Spleen (tissue), 13 donors: Measurements from ENCODE around the gene RAB40C. TPM values are rescaled to one million over a fixed set of nuclear protein-coding genes. Genes with fewer than 3 reads are reported as not detected.
A peak's percentile ranks its signal among the peaks of the same experiment; 100 is the strongest.

Experiments
- DNase-seq: peaks from one replicate; pipeline ENCODE4 v3.0.0-alpha.2; 2020
- H3K27ac ChIP-seq, 8 donors: fragments of 200-600 bp; sonication (generic) in 7 of 8; 1 replicate in 4 of 8; 2 replicates in 4 of 8; pipeline versions ENCODE4 v1.5.0 to v1.8.0; 2016 to 2021; ENCODE audit warnings: inconsistent platforms in 4 of 8, mild to moderate bottlenecking in 4 of 8, moderate library complexity in 1 of 8
- H3K27me3 ChIP-seq, 7 donors: fragments of 200-600 bp; sonication (generic) in 6 of 7; replicated peaks in 1 of 7; 1 replicate in 4 of 7; 2 replicates in 3 of 7; pipeline versions ENCODE4 v1.5.0 to v1.8.0; 2016 to 2021; ENCODE audit warnings: inconsistent platforms in 3 of 7, mild to moderate bottlenecking in 1 of 7
- H3K36me3 ChIP-seq, 6 donors: fragments of 200-600 bp; sonication (generic) in 5 of 6; 1 replicate in 4 of 6; 2 replicates in 2 of 6; pipeline versions ENCODE4 v1.5.0 to v1.8.0; 2016 to 2021; ENCODE audit warnings: inconsistent platforms in 2 of 6
- H3K4me1 ChIP-seq, 6 donors: fragments of 200-600 bp; sonication (generic) in 5 of 6; 1 replicate in 3 of 6; 2 replicates in 3 of 6; pipeline versions ENCODE4 v1.5.0 to v1.8.0; 2016 to 2021; ENCODE audit warnings: inconsistent platforms in 3 of 6
- H3K4me3 ChIP-seq, 8 donors: fragments of 200-600 bp; sonication (generic) in 7 of 8; 1 replicate in 4 of 8; 2 replicates in 4 of 8; pipeline versions ENCODE4 v1.5.0 to v1.8.0; 2016 to 2021; ENCODE audit warnings: inconsistent platforms in 4 of 8, mild to moderate bottlenecking in 4 of 8, moderate library complexity in 2 of 8
- H3K9me3 ChIP-seq, 8 donors: fragments of 200-600 bp; sonication (generic) in 7 of 8; 1 replicate in 4 of 8; 2 replicates in 4 of 8; pipeline versions ENCODE4 v1.5.0 to v1.8.0; 2016 to 2021; ENCODE audit warnings: inconsistent platforms in 4 of 8
- POLR2A ChIP-seq, 3 donors: fragments of 450-650 bp; IDR thresholded peaks; one replicate each; pipeline ENCODE4 v1.5.1; 2017; ENCODE audit warnings: antibody characterized with exemption in 3 of 3, mild to moderate bottlenecking in 1 of 3
- POLR2AphosphoS5 ChIP-seq, 3 donors: sonication (generic); formaldehyde crosslinking; IDR thresholded peaks; one replicate each; pipeline ENCODE4 v1.5.1; 2017; ENCODE audit warnings: antibody characterized with exemption in 3 of 3
- WGBS, 5 donors: extraction: QIAGEN DNeasy Blood & Tissue Kit in 3 of 5; methylation state at CpG; one replicate each; pipeline versions ENCODE4 v1.1.5 to v1.1.7; 2013 to 2018; 5-methylcytosine and 5-hydroxymethylcytosine counted together
- intact Hi-C: fragments of 100-400 bp; cut with DNase I; formaldehyde crosslinking; loops from one replicate; pipeline ENCODE4 v1.15.0; 2023; ENCODE audit warnings: low total_unique reads
- long read RNA-seq, 2 donors: transcript quantifications; one replicate each; lab custom pipeline, GENCODE V29; 2026
- polyA plus RNA-seq, 3 donors: library from polyadenylated mRNA; stranded (reverse); fragments of 200-250 nt; gene quantifications; one replicate each; pipeline ENCODE4 v1.2.1, GENCODE V29; 2013
- total RNA-seq, 7 donors: library from RNA; depleted of rRNA in 3 of 7; stranded (reverse); fragments of >200 nt in 3 of 7; fragmentation: NEBNext Ultra II Directional in 4 of 7; extraction: Animal tissue kit (Norgen Biotek cat#: 25700) in 4 of 7; gene quantifications; one replicate each; pipeline versions ENCODE4 v1.1.0 to v1.2.1, GENCODE V29; 2016 to 2021
- TF ChIP-seq, protein P1 (sequence below), 11 experiments: fragments of 200-600 bp in 7 of 11; fragments of 450-650 bp in 4 of 11; sonication (generic) in 4 of 11; IDR thresholded peaks in 8 of 11; conservative IDR thresholded peaks in 3 of 11; 1 replicate in 7 of 11; 2 replicates in 4 of 11; pipeline versions ENCODE4 v1.4.0 to v1.8.0; 2016 to 2021; ENCODE audit warnings: antibody characterized with exemption in 11 of 11, inconsistent platforms in 4 of 11, mild to moderate bottlenecking in 1 of 11
- donor health status: healthy with polysubstance abuse.
- donor health status: DM: no; HTN: no; CAD: no; lungs with moderate emphysema.
- donor health status: DM: no; HTN: no; CAD: no.
- donor health status: Bipolar disorder and iron deficiency.
- donor health status: healthy.
- donor health status: DM: no; HTN: no; CAD: no.
- donor health status: DM: yes; HTN: yes; CAD: no.

The RAB40C gene, protein sequence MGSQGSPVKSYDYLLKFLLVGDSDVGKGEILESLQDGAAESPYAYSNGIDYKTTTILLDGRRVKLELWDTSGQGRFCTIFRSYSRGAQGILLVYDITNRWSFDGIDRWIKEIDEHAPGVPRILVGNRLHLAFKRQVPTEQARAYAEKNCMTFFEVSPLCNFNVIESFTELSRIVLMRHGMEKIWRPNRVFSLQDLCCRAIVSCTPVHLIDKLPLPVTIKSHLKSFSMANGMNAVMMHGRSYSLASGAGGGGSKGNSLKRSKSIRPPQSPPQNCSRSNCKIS
- total RNA-seq (10 to 100 TPM; 12.9 to 21.6 (median 15.3) TPM), polyA plus RNA-seq (10 to 100 TPM in 2 of 3 donors, 1 to 10 TPM in 1; 8.1 to 20.9 (median 11.0) TPM)
- long read RNA-seq, donor 1, partial matches to known transcripts: 0 of 1 reads
- long read RNA-seq, donor 1, other reads (novel, unspliced or antisense): 0 of 1 reads
- long read RNA-seq, donor 2, partial matches to known transcripts: 0 of 4 reads
- long read RNA-seq, donor 2, other reads (novel, unspliced or antisense): 0 of 4 reads

DNA sequence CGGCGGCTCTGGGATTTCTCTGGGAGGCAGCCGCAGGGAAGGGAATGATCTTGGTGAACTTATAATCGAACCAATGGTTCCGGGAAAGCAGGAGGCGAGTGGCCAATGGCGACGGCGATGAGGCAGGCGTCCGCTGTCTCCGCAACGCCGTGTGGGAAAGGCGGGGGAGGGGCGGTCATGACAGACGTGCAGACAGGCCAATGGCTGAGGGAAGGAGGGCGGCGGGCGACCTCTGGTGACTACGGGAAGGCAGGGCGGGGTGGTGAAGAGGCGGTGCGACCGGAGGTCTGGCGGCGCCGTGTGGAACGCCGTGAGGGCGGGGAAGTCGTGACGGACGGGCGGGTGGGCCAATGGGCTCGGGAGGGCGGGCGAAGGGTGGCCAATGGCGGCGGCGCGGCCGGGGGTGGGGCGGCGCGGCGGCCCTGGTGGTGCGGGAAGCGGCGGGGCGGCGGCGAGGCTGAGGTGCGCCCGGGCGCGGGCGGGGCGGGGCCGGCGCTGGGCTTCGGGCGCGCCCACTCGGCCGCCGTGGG lies at the start of gene RAB40C:
Gene RAB40C (plus strand): TSS at position 409 of the 530 bp plus-strand sequence. CDS start 226 bp downstream, outside the sequence.
- Histone ChIP-seq H3K27ac (peak within 1 kb of the TSS; percentile 94 to 100 (median 98)), H3K36me3 (peaks cover 0 to 13% (median 0%) of the 10 kb centered on the region in 6 donors), H3K4me3 (peak within 1 kb of the TSS; percentile 68 to 100 (median 88)), H3K4me1 (peaks cover 26 to 65% (median 56%) of the 10 kb centered on the region in 6 donors), H3K9me3 (no peaks in the 10 kb centered on the region), H3K27me3 (peaks cover 0 to 9% (median 0%) of the 10 kb centered on the region in 7 donors)
- TF ChIP-seq POLR2A (IDR thresholded peaks at IDR 0.05): no peak
- TF ChIP-seq POLR2AphosphoS5 (IDR thresholded peaks at IDR 0.05): peak in 2 of 3 donors; percentile 20 to 38
- TF ChIP-seq, protein P1, sequence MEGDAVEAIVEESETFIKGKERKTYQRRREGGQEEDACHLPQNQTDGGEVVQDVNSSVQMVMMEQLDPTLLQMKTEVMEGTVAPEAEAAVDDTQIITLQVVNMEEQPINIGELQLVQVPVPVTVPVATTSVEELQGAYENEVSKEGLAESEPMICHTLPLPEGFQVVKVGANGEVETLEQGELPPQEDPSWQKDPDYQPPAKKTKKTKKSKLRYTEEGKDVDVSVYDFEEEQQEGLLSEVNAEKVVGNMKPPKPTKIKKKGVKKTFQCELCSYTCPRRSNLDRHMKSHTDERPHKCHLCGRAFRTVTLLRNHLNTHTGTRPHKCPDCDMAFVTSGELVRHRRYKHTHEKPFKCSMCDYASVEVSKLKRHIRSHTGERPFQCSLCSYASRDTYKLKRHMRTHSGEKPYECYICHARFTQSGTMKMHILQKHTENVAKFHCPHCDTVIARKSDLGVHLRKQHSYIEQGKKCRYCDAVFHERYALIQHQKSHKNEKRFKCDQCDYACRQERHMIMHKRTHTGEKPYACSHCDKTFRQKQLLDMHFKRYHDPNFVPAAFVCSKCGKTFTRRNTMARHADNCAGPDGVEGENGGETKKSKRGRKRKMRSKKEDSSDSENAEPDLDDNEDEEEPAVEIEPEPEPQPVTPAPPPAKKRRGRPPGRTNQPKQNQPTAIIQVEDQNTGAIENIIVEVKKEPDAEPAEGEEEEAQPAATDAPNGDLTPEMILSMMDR (IDR thresholded peaks at IDR 0.05 in 8 of 11, conservative IDR thresholded peaks at IDR 0.05 in 3 of 11): peak in 7 of 11 experiments; percentile 24 to 52 (median 28)
- 0 to 1% (median 1%) methylated on average over 28 to 67 of the region's 67 CpGs for WGBS, 5 donors
- DNase-seq: peak; percentile 99
- intact Hi-C loops: loop anchor here (5.0 kb wide), 1 partner anchor 53 kb away; the partner anchor contains the start of gene MCRIP2

DNA sequence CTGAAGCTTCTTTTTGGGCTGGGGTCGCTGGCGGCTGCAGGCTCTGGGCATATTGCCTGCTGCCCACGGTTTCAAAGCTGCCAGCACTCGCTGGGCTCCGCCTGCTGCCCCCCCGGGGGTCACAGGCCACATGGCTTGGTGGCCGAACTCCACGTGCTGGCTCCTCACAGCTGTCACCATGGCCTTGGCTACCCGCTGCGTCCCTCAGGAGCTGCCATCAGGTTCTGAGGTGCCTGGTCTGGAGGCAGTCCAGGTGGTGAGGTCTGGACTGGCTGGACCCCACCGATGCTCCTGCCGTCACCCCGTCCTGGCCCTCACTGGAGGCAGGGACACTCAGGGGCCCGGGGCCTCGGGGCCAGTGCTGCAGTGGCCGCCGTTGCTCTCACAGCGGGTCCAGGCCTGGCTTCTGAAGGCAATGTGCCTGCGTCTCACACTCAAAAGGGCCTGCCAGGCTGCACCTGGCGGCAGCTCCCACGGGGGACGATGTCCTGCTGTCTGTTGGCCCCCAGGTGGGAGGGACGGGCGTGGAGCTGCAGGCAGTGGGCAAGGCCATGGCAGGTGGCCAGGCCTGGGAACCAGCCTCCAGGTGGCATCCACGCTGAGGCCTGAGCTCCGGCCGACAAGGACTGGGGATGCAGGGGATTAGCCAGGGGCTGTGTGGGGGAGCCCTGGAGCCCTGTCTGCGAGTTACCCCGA lies 49.1 kb upstream of the RAB40C start:
- TF ChIP-seq, protein P1 (IDR thresholded peaks at IDR 0.05 in 8 of 11, conservative IDR thresholded peaks at IDR 0.05 in 3 of 11): no peak
- TF ChIP-seq POLR2AphosphoS5 (IDR thresholded peaks at IDR 0.05): no peak
- TF ChIP-seq POLR2A (IDR thresholded peaks at IDR 0.05): no peak
- H3K27ac ChIP-seq: no peak overlapping the region
- H3K4me3 ChIP-seq: no peak overlapping the region
- H3K27me3 ChIP-seq: no peaks in the 10 kb centered on the region
- no peak for DNase-seq
- H3K36me3 ChIP-seq: peaks cover 0 to 95% (median 35%) of the 10 kb centered on the region in 6 donors
- H3K4me1 ChIP-seq: peaks cover 0 to 12% (median 0%) of the 10 kb centered on the region in 6 donors
- 90 to 96% (median 92%) methylated on average over 11 to 29 of the region's 29 CpGs for WGBS, 5 donors
- intact Hi-C loops: no loop called here
- no peaks in the 10 kb centered on the region for H3K9me3 ChIP-seq

DNA sequence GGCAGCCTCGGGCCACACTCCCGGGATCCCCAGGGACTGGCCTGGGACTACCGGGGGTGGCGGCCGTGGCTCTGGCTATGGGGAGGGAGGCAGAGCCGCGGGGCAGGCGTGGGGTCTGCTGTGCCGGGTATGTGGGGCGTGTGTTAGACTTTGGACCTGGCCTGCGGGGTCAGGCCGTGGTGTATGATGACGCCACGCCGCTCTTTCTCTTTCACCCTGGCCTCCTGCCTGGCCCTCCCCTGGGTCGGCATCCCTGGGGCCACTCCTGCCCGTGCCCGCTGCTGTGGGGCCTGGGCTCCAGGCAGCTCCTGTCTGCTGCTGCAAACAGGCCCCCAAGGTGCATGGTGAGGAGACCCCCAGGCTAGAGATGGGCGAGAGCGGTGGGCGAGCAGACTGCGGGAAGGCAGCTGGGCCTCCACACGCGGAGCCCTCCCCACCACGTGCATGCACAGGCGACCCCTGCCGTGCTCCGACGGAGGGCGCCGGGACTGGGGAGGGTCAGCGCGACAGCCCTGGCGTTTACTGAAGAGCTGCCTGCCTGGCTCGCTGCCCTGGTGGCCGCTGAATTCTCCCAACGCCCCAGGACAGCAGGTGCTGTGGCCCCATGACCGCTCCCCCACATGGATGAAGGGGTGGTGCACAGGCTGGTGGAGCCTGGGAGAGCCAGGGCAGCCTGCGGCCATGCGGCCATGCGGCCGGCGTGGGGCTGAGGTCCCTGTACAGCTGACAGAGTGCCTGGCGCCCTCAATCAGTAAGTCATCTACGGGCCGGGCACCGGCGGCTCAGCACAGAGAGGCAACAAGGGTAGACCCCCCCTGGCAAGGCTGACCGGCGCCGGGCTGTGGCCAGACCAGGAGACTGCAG lies 46.3 kb upstream of the RAB40C start:
- intact Hi-C loops: no loop called here
- no peaks in the 10 kb centered on the region for H3K9me3 ChIP-seq
- no peak for DNase-seq
- peaks cover 4 to 40% (median 16%) of the 10 kb centered on the region in 6 donors for H3K4me1 ChIP-seq
- H3K36me3 ChIP-seq: peaks cover 0 to 95% (median 20%) of the 10 kb centered on the region in 6 donors
- H3K27ac ChIP-seq: no peak overlapping the region
- H3K27me3 ChIP-seq: no peaks in the 10 kb centered on the region
- no peak overlapping the region for H3K4me3 ChIP-seq
- TF ChIP-seq, protein P1 (IDR thresholded peaks at IDR 0.05 in 8 of 11, conservative IDR thresholded peaks at IDR 0.05 in 3 of 11): no peak
- TF ChIP-seq POLR2AphosphoS5 (IDR thresholded peaks at IDR 0.05) (no peak), POLR2A (IDR thresholded peaks at IDR 0.05) (no peak)
- WGBS, 5 donors: 92 to 96% (median 94%) methylated on average over 33 to 51 of the region's 51 CpGs
